H4 (cell line): ENCODE measurements around the gene CDK12. TPM values are rescaled to one million over a fixed set of nuclear protein-coding genes. Genes with fewer than 3 reads are reported as not detected.

Experiments used
- DNase-seq: peaks from one replicate; pipeline ENCODE4 v3.0.0-alpha.2; 2015; ENCODE audit warnings: low spot score
- total RNA-seq: library from RNA; depleted of rRNA; stranded (reverse); fragments of >200 nt; shearing (Covaris generic); gene quantifications from 2 replicates; pipeline ENCODE4 v1.2.3, GENCODE V29; 2014; rRNA removed

The CDK12 gene
- total RNA-seq, 1 experiment from 2014 or later = 16.4 TPM

DNA sequence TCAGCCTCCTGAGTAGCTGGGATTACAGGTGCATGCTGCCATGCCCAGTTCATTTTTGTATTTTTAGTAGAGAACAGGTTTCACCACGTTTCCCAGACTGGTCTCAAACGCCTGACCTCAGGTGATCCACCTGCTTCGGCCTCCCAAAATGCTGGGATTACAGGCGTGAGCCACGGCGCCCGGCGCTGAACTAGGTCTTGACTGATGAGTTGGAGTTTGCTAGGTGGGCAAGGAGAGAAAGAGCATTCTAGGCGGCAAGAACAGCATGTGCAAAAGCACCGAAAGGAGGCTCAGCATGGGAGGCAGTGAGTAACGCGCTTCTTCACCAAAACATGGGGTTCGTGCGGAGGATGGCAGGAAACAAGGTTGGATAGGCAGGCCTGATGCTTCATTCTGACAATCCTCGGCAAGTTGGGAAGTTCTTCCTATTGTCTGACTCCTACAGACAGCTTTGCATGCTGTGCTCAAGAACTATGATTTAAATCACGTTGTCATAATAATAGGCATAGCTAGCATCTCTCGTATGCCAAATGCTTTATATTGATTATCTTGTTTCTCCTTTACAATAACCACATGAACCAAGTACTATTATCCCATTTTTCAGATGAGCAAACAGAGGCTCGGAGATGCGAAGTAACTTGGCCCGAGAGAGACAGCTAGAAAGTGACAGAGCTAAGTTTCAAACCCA is 119.9 kb downstream of the CDK12 start:
- DNase-seq = no peak

DNA sequence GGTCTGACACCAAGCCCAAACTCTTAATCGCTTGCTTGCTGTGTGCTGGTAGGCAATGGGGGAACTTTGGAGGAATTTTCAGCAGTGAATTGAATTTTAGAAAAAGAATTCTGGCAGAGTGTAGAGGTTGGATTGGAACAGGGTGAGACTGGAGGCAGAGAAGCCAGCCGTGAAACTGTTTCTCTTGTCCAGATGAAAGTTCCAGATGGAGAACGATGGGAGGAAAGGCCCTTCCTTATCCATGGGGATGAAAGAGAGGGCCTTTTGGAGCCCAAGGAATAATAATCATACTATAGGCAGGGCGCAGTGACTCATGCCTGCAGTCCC is 120.4 kb downstream of the CDK12 start:
- no peak for DNase-seq

- no peak for DNase-seq
These were observed 121.4 kb downstream of the CDK12 start for GRCh38 chr17:39582658-39583057.

Other genes starting within 250 kb of the CDK12 start
- gene STAC2, start 235.5 kb upstream of the CDK12 start, total RNA-seq = 0.04 TPM in 1 of 2 replicates, not detected in the other
- gene FBXL20, start 59.9 kb upstream of the CDK12 start, total RNA-seq = 8.2 and 9.9 TPM in 2 replicates
- 12.8 and 14.2 TPM in 2 replicates for gene MED1, start 10.2 kb upstream of the CDK12 start, total RNA-seq
- 0.02 TPM in 1 of 2 replicates, not detected in the other for gene NEUROD2, start 146.4 kb downstream of the CDK12 start, total RNA-seq
- not detected in 2 replicates for gene PPP1R1B, start 165.5 kb downstream of the CDK12 start, total RNA-seq
- 20.7 and 22.9 TPM in 2 replicates for gene STARD3, start 175.7 kb downstream of the CDK12 start, total RNA-seq
- gene TCAP, start 203.9 kb downstream of the CDK12 start, total RNA-seq = 0.81 TPM in 1 of 2 replicates, not detected in the other
- not detected in 2 replicates for gene PNMT, start 207.0 kb downstream of the CDK12 start, total RNA-seq
- 10.9 and 11.4 TPM in 2 replicates for gene PGAP3, start 226.6 kb downstream of the CDK12 start, total RNA-seq
- gene ERBB2, start 238.6 kb downstream of the CDK12 start, total RNA-seq = 10.1 and 18.5 TPM in 2 replicates